ENCODE results near the gene SOX5. TPM values are rescaled to one million over a fixed set of nuclear protein-coding genes. Genes with fewer than 3 reads are reported as not detected.

Gene SOX5
- total and polyA plus RNA-seq, 2 donors (not counting 1 experiment from before 2014, with no cell fraction given): 3.9 to 17.2 TPM

DNA sequence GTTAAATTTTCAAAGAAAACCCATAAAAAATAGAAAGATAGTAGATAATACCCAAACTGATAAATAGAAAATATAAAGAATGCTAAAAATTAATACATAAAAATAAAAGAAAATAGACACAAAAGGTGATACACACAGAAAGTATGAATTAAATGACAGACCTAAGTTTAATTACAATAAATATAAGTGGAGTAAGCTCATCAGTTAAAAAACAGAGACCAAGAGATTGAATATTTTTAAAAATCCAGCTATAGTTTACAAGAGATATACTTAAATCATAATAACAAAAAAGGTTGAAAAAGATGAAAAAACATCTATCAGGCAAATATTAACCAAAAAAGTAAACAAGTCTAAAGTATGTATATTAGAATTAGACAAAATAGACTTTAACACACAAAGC is 268.2 kb downstream of the SOX5 start:
- Mint-ChIP-seq H3K4me1 (peaks cover 2% of the 10 kb centered on the region), H3K27me3 (no peaks in the 10 kb centered on the region), H3K4me3 (no peak overlapping the region), H3K9me3 (ENCODE audit: insufficient read depth) (peaks cover 3% of the 10 kb centered on the region), H3K27ac (no peak overlapping the region)
- Histone ChIP-seq H3K79me2 (ENCODE audit: control insufficient read depth, insufficient read depth, low read length) (no peaks in the 10 kb centered on the region), H3K27ac (ENCODE audit: low read length in 2 of 2) (no peak overlapping the region), H3K27me3 (replicated peaks in 1 of 4; ENCODE audit: control extremely low read depth in 1 of 4, control insufficient read depth in 3 of 4, insufficient read depth in 4 of 4, low read length in 3 of 4) (no peaks in the 10 kb centered on the region), H3K9me3 (ENCODE audit: control extremely low read depth in 1 of 3, control insufficient read depth in 2 of 3, insufficient read depth in 1 of 3, low read length in 2 of 3) (no peaks in the 10 kb centered on the region), H2AFZ (ENCODE audit: insufficient read depth, low read depth, low read length, poor library complexity, severe bottlenecking) (no peak overlapping the region), H3K36me3 (replicated peaks in 1 of 2; ENCODE audit: control extremely low read depth in 1 of 2, control insufficient read depth in 1 of 2, extremely low read depth in 1 of 2, insufficient read depth in 2 of 2, low read length in 1 of 2) (no peaks in the 10 kb centered on the region), H3K9ac (ENCODE audit: low read length) (no peak overlapping the region), H3K4me3 (ENCODE audit: control extremely low read depth in 1 of 5, extremely low read depth in 1 of 5, insufficient read depth in 1 of 5, low read depth in 2 of 5, low read length in 4 of 5) (no peak overlapping the region), H3K4me1 (ENCODE audit: control insufficient read depth in 2 of 2, insufficient read depth in 2 of 2, low read length in 2 of 2) (no peaks in the 10 kb centered on the region), H4K20me1 (ENCODE audit: control insufficient read depth, insufficient read depth, low read length, poor library complexity, severe bottlenecking) (no peaks in the 10 kb centered on the region), H3K4me2 (replicated peaks; ENCODE audit: low read depth, low read length, poor library complexity, severe bottlenecking) (no peak overlapping the region)
- TF ChIP-seq, protein P1, sequence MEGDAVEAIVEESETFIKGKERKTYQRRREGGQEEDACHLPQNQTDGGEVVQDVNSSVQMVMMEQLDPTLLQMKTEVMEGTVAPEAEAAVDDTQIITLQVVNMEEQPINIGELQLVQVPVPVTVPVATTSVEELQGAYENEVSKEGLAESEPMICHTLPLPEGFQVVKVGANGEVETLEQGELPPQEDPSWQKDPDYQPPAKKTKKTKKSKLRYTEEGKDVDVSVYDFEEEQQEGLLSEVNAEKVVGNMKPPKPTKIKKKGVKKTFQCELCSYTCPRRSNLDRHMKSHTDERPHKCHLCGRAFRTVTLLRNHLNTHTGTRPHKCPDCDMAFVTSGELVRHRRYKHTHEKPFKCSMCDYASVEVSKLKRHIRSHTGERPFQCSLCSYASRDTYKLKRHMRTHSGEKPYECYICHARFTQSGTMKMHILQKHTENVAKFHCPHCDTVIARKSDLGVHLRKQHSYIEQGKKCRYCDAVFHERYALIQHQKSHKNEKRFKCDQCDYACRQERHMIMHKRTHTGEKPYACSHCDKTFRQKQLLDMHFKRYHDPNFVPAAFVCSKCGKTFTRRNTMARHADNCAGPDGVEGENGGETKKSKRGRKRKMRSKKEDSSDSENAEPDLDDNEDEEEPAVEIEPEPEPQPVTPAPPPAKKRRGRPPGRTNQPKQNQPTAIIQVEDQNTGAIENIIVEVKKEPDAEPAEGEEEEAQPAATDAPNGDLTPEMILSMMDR (IDR thresholded peaks at IDR 0.05): no peak
- no peak for TF ChIP-seq EZH2 (IDR thresholded peaks at IDR 0.05; ENCODE audit: borderline replicate concordance, insufficient read depth, low read depth, low read length, poor library complexity, severe bottlenecking)
- intact Hi-C loops (cut with micrococcal nuclease): no loop called here
- CTCF ChIA-PET: no interaction called here
- ATAC-seq (ENCODE audit: low read depth) (no peak), DNase-seq (no peak)
- POLR2A ChIA-PET: no interaction called here

DNA sequence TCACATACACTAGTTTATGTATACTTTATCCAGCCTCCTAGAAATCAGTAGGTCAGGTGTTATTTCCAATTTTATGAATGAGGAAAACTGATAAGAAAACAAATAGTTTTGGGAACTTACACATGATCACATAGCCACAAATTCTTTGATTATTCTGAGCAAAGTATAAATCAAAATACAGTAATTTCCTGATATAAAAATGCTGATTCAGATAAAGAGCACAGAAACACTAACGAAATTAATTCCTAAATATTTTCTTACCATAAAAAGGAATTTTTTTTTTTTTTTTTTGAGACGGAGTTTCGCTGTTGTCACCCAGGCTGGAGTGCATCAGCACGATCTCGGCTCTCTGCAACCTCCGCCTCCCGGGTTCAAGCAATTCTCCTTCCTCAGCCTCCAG is 275.4 kb downstream of the SOX5 start:
- ChIA-PET POLR2A (no interaction called here), CTCF (no interaction called here)
- H3K9me3 Mint-ChIP-seq (ENCODE audit: insufficient read depth): no peaks in the 10 kb centered on the region
- Histone ChIP-seq H3K27ac (ENCODE audit: low read length in 2 of 2) (no peak overlapping the region), H3K9ac (ENCODE audit: low read length) (no peak overlapping the region), H3K9me3 (ENCODE audit: control extremely low read depth in 1 of 3, control insufficient read depth in 2 of 3, insufficient read depth in 1 of 3, low read length in 2 of 3) (no peaks in the 10 kb centered on the region), H3K4me2 (replicated peaks; ENCODE audit: low read depth, low read length, poor library complexity, severe bottlenecking) (no peak overlapping the region), H3K27me3 (replicated peaks in 1 of 4; ENCODE audit: control extremely low read depth in 1 of 4, control insufficient read depth in 3 of 4, insufficient read depth in 4 of 4, low read length in 3 of 4) (no peaks in the 10 kb centered on the region), H3K79me2 (ENCODE audit: control insufficient read depth, insufficient read depth, low read length) (no peaks in the 10 kb centered on the region), H3K4me1 (ENCODE audit: control insufficient read depth in 2 of 2, insufficient read depth in 2 of 2, low read length in 2 of 2) (no peaks in the 10 kb centered on the region), H3K4me3 (ENCODE audit: control extremely low read depth in 1 of 5, extremely low read depth in 1 of 5, insufficient read depth in 1 of 5, low read depth in 2 of 5, low read length in 4 of 5) (no peak overlapping the region), H4K20me1 (ENCODE audit: control insufficient read depth, insufficient read depth, low read length, poor library complexity, severe bottlenecking) (no peaks in the 10 kb centered on the region), H2AFZ (ENCODE audit: insufficient read depth, low read depth, low read length, poor library complexity, severe bottlenecking) (no peak overlapping the region), H3K36me3 (replicated peaks in 1 of 2; ENCODE audit: control extremely low read depth in 1 of 2, control insufficient read depth in 1 of 2, extremely low read depth in 1 of 2, insufficient read depth in 2 of 2, low read length in 1 of 2) (no peaks in the 10 kb centered on the region)
- intact Hi-C loops (cut with micrococcal nuclease): no loop called here
- H3K27ac Mint-ChIP-seq: no peak overlapping the region
- ATAC-seq (ENCODE audit: low read depth) (no peak), DNase-seq (no peak)
- WGBS (ENCODE audit: insufficient coverage): 100% methylated on average over 4 of the region's 7 CpGs
- H3K27me3 Mint-ChIP-seq: no peaks in the 10 kb centered on the region
- H3K4me3 Mint-ChIP-seq: no peak overlapping the region
- H3K4me1 Mint-ChIP-seq: no peaks in the 10 kb centered on the region
- no peak for TF ChIP-seq EZH2 (IDR thresholded peaks at IDR 0.05; ENCODE audit: borderline replicate concordance, insufficient read depth, low read depth, low read length, poor library complexity, severe bottlenecking)
- TF ChIP-seq, protein P1 (IDR thresholded peaks at IDR 0.05): no peak

Data from B cell (primary cell).